Measurements from ENCODE around the gene LINC00305.

LINC00305 gene

GRCh38 chr18:64179556-64180080, 30.7 kb upstream of the LINC00305 start (continued):
- TF ChIP-seq IKZF3 (tag by site-specific recombination; IDR thresholded peaks at IDR 0.05) = no peak

GRCh38 chr18:64178860-64179259, 30.0 kb upstream of the LINC00305 start:
- no peaks in the 10 kb centered on the region for H3K4me1 ChIP-seq (ENCODE audit: control insufficient read depth, insufficient read depth, low read length)
- no peak overlapping the region for H3K27ac ChIP-seq (ENCODE audit: extremely low read depth, low read depth, low read length)
- H3K4me3 ChIP-seq (ENCODE audit: low read depth, low read length) = no peak overlapping the region
- H3K36me3 ChIP-seq (ENCODE audit: control insufficient read depth in 2 of 2, insufficient read depth in 1 of 2, low read length in 2 of 2) = no peaks in the 10 kb centered on the region
- POLR2A ChIA-PET = no interaction called here
- no peaks in the 10 kb centered on the region for H3K9me3 ChIP-seq (ENCODE audit: control insufficient read depth, insufficient read depth, low read depth, low read length)
- TF ChIP-seq ZNF148 (tag by site-specific recombination; IDR thresholded peaks at IDR 0.05; ENCODE audit: borderline replicate concordance) = no peak
- no peak for TF ChIP-seq ZNF701 (tag by site-specific recombination; IDR thresholded peaks at IDR 0.05)
- no peak for TF ChIP-seq BCL11A (tag by site-specific recombination; IDR thresholded peaks at IDR 0.05; ENCODE audit: low read depth)
- no peak for TF ChIP-seq TRIM28 (IDR thresholded peaks at IDR 0.05; ENCODE audit: borderline replicate concordance, low read length)
- no peak for TF ChIP-seq GLIS2 (tag by site-specific recombination; IDR thresholded peaks at IDR 0.05)
- no peak for TF ChIP-seq ZBTB44 (tag by site-specific recombination; IDR thresholded peaks at IDR 0.05)
- TF ChIP-seq ZIC2 (tag by site-specific recombination; IDR thresholded peaks at IDR 0.05) = no peak
- TF ChIP-seq ZNF48 (tag by site-specific recombination; IDR thresholded peaks at IDR 0.05) = no peak
- no peak for TF ChIP-seq ZNF132 (tag by site-specific recombination; IDR thresholded peaks at IDR 0.05; ENCODE audit: borderline replicate concordance)
- no peak for TF ChIP-seq ZNF404 (tag by site-specific recombination; IDR thresholded peaks at IDR 0.05)
- TF ChIP-seq ZNF184 (tag by site-specific recombination; IDR thresholded peaks at IDR 0.05) = no peak
- no peak for TF ChIP-seq SP2 (tag by site-specific recombination; IDR thresholded peaks at IDR 0.05)
- TF ChIP-seq ZNF596 (tag by site-specific recombination; IDR thresholded peaks at IDR 0.05) = no peak
- no peak for TF ChIP-seq ZBTB48 (tag by site-specific recombination; IDR thresholded peaks at IDR 0.05)
- no peak for TF ChIP-seq ZNF558 (tag by site-specific recombination; IDR thresholded peaks at IDR 0.05)
- CTCF ChIA-PET = interaction anchor here (0.7 kb wide), 1 partner anchor 168 kb away, joined by 9 read pairs; no protein-coding TSS in a partner anchor

GRCh38 chr18:64175432-64175831, 26.5 kb upstream of the LINC00305 start:
- no peak overlapping the region for H3K4me3 ChIP-seq (ENCODE audit: low read depth, low read length)
- ChIA-PET POLR2A (no interaction called here), CTCF (no interaction called here)
- no peaks in the 10 kb centered on the region for H3K4me1 ChIP-seq (ENCODE audit: control insufficient read depth, insufficient read depth, low read length)
- H3K9me3 ChIP-seq (ENCODE audit: control insufficient read depth, insufficient read depth, low read depth, low read length) = no peaks in the 10 kb centered on the region
- no peak overlapping the region for H3K27ac ChIP-seq (ENCODE audit: extremely low read depth, low read depth, low read length)
- H3K36me3 ChIP-seq (ENCODE audit: control insufficient read depth in 2 of 2, insufficient read depth in 1 of 2, low read length in 2 of 2) = no peaks in the 10 kb centered on the region
- TF ChIP-seq SCRT2 (tag by site-specific recombination; IDR thresholded peaks at IDR 0.05) (no peak), HOXD13 (CRISPR knock-in tag; IDR thresholded peaks at IDR 0.05; ENCODE audit: borderline replicate concordance) (no peak), ZNF555 (tag by site-specific recombination; conservative IDR thresholded peaks at IDR 0.05) (no peak), KLF10 (tag by site-specific recombination; IDR thresholded peaks at IDR 0.05) (no peak), GLI2 (tag by site-specific recombination; IDR thresholded peaks at IDR 0.05; ENCODE audit: borderline replicate concordance, low read depth) (no peak)
